H9 (cell line): ENCODE results near the gene ZBTB20. TPM values are rescaled to one million over a fixed set of nuclear protein-coding genes. Genes with fewer than 3 reads are reported as not detected.

Source experiments
- DNase-seq: peaks from one replicate; pipeline ENCODE4 v3.0.0-alpha.2; 2017
- H2AFZ ChIP-seq: one replicate; pipeline ENCODE4 v1.6.1; 2013; ENCODE audit warnings: mild to moderate bottlenecking, low read length, control low read depth, moderate library complexity
- H2AK5ac ChIP-seq: 2 replicates; pipeline ENCODE4 v1.6.1; 2013; ENCODE audit warnings: low read length, control low read depth, mixed read lengths; ENCODE audit not compliant: insufficient read length
- H2BK120ac ChIP-seq: one replicate; pipeline ENCODE4 v1.6.1; 2013; ENCODE audit warnings: low read depth, mild to moderate bottlenecking, low read length, control low read depth, inconsistent platforms; ENCODE audit not compliant: poor library complexity, severe bottlenecking
- H2BK12ac ChIP-seq: 2 replicates; pipeline ENCODE4 v1.6.1; 2013; ENCODE audit warnings: low read length, control low read depth, mixed read lengths, low read depth; ENCODE audit not compliant: insufficient read length
- H2BK15ac ChIP-seq: 2 replicates; pipeline ENCODE4 v1.6.1; 2013; ENCODE audit warnings: low read depth, low read length, control low read depth
- H2BK20ac ChIP-seq: one replicate; pipeline ENCODE4 v1.6.1; 2013; ENCODE audit warnings: low read depth, mild to moderate bottlenecking, low read length, control low read depth, inconsistent platforms; ENCODE audit not compliant: poor library complexity, severe bottlenecking
- H2BK5ac ChIP-seq: 2 replicates; pipeline ENCODE4 v1.6.1; 2013; ENCODE audit warnings: low read length, control low read depth, mixed read lengths; ENCODE audit not compliant: insufficient read length
- H3K14ac ChIP-seq: 2 replicates; pipeline ENCODE4 v1.6.1; 2013; ENCODE audit warnings: low read length, control low read depth; ENCODE audit not compliant: insufficient read depth
- H3K18ac ChIP-seq: 2 replicates; pipeline ENCODE4 v1.6.1; 2013; ENCODE audit warnings: low read depth, mild to moderate bottlenecking, mixed read lengths, low read length, control low read depth; ENCODE audit not compliant: insufficient read length
- H3K23ac ChIP-seq: 2 replicates; pipeline ENCODE4 v1.6.1; 2013; ENCODE audit warnings: low read length, control low read depth, mixed read lengths, low read depth; ENCODE audit not compliant: insufficient read length
- H3K23me2 ChIP-seq: 2 replicates; pipeline ENCODE4 v1.6.1; 2013; ENCODE audit warnings: low read depth, mild to moderate bottlenecking, mixed read lengths, low read length, control low read depth; ENCODE audit not compliant: insufficient read length, poor library complexity, severe bottlenecking
- H3K27ac ChIP-seq: 2 replicates; pipeline ENCODE4 v1.5.1; 2013; ENCODE audit warnings: low read length, control low read depth, mixed read lengths, low read depth; ENCODE audit not compliant: insufficient read length
- H3K27me3 ChIP-seq: 2 replicates; pipeline ENCODE4 v1.6.1; 2013; ENCODE audit warnings: low read length, control low read depth, inconsistent platforms; ENCODE audit not compliant: insufficient read depth
- H3K4ac ChIP-seq: 2 replicates; pipeline ENCODE4 v1.6.1; 2013; ENCODE audit warnings: low read depth, mild to moderate bottlenecking, control low read depth, inconsistent platforms, low read length, moderate library complexity
- H3K4me1 ChIP-seq: 2 replicates; pipeline ENCODE4 v1.6.1; 2013; ENCODE audit warnings: low read length, control low read depth, inconsistent platforms; ENCODE audit not compliant: insufficient read depth
- H3K4me2 ChIP-seq: 2 replicates; pipeline ENCODE4 v1.6.1; 2013; ENCODE audit warnings: low read length, control low read depth, mixed read lengths; ENCODE audit not compliant: insufficient read length, insufficient read depth
- H3K56ac ChIP-seq: 2 replicates; pipeline ENCODE4 v1.6.1; 2013; ENCODE audit warnings: low read depth, mild to moderate bottlenecking, mixed read lengths, low read length, control low read depth; ENCODE audit not compliant: insufficient read length
- H3K79me1 ChIP-seq: 2 replicates; pipeline ENCODE4 v1.6.1; 2013; ENCODE audit warnings: low read depth, mild to moderate bottlenecking, moderate library complexity, low read length, control low read depth, inconsistent platforms; ENCODE audit not compliant: insufficient read depth, poor library complexity, severe bottlenecking
- H3K79me2 ChIP-seq: 2 replicates; pipeline ENCODE4 v1.6.1; 2013; ENCODE audit warnings: low read length, control low read depth, inconsistent platforms; ENCODE audit not compliant: insufficient read depth
- H3K9ac ChIP-seq: 2 replicates; pipeline ENCODE4 v1.6.1; 2013; ENCODE audit warnings: low read length, control low read depth, mixed read lengths; ENCODE audit not compliant: insufficient read length; ENCODE audit errors: extremely low read depth
- H3K9me3 ChIP-seq: one replicate; pipeline ENCODE4 v1.6.1; 2013; ENCODE audit warnings: low read depth, low read length, inconsistent platforms; ENCODE audit not compliant: control insufficient read depth
- H3T11ph ChIP-seq: one replicate; pipeline ENCODE4 v1.6.1; 2013; ENCODE audit warnings: mild to moderate bottlenecking, low read length, control low read depth, inconsistent platforms
- H4K20me1 ChIP-seq: one replicate; pipeline ENCODE4 v1.6.1; 2013; ENCODE audit not compliant: control insufficient read depth, insufficient read length, insufficient read depth
- H4K5ac ChIP-seq: 2 replicates; pipeline ENCODE4 v1.6.1; 2013; ENCODE audit warnings: low read depth, mild to moderate bottlenecking, mixed read lengths, low read length, control low read depth; ENCODE audit not compliant: insufficient read length
- H4K8ac ChIP-seq: replicated peaks from 2 replicates; pipeline ENCODE4 v1.6.1; 2013; ENCODE audit warnings: low read length, control low read depth, mixed read lengths, low read depth; ENCODE audit not compliant: insufficient read length
- H4K91ac ChIP-seq: 2 replicates; pipeline ENCODE4 v1.6.1; 2013; ENCODE audit warnings: low read depth, mild to moderate bottlenecking, moderate library complexity, mixed read lengths, low read length, control low read depth; ENCODE audit not compliant: insufficient read length
- H3K27ac Mint-ChIP-seq, 3 experiments: 2 replicates in 2 of 3; 3 replicates in 1 of 3; pipeline ENCODE4 v1.8.0; 2020 to 2021; ENCODE audit warnings: mixed read lengths in 3 of 3, mild to moderate bottlenecking in 1 of 3, moderate library complexity in 1 of 3
- H3K27me3 Mint-ChIP-seq: 2 replicates; pipeline ENCODE4 v1.8.0; 2021; ENCODE audit warnings: low read depth, mild to moderate bottlenecking, moderate library complexity, mixed read lengths
- H3K36me3 Mint-ChIP-seq, 3 experiments: 2 replicates in 2 of 3; 3 replicates in 1 of 3; pipeline ENCODE4 v1.8.0; 2020 to 2021; ENCODE audit warnings: low read depth in 3 of 3, mixed read lengths in 3 of 3; ENCODE audit not compliant: insufficient read depth in 1 of 3
- H3K4me1 Mint-ChIP-seq, 2 experiments: 2 replicates each; pipeline ENCODE4 v1.8.0; 2020; ENCODE audit warnings: mixed read lengths in 2 of 2
- H3K4me3 Mint-ChIP-seq, 2 experiments: 2 replicates in 1 of 2; 3 replicates in 1 of 2; pipeline ENCODE4 v1.8.0; 2020 to 2021; ENCODE audit warnings: mild to moderate bottlenecking in 2 of 2, mixed read lengths in 2 of 2, moderate library complexity in 1 of 2
- H3K9me3 Mint-ChIP-seq, 2 experiments: 2 replicates in 1 of 2; 3 replicates in 1 of 2; pipeline ENCODE4 v1.8.0; 2020; ENCODE audit warnings: mild to moderate bottlenecking in 2 of 2, mixed read lengths in 2 of 2, moderate library complexity in 1 of 2
- CTCF ChIP-seq: fragments of 200-600 bp; sonication (generic); conservative IDR thresholded peaks from 3 replicates; pipeline ENCODE4 v1.8.0; 2021; ENCODE audit warnings: antibody characterized with exemption, mild to moderate bottlenecking
- whole genome bisulfite sequencing: extraction: QIAGEN DNeasy Blood & Tissue Kit; methylation state at CpG from one replicate; pipeline ENCODE4 v1.1.7; 2013; ENCODE audit warnings: missing lambda C conversion rate, low lambda C conversion rate, mixed read lengths; ENCODE audit not compliant: insufficient read length; ENCODE audit errors: extremely low coverage; 5-methylcytosine and 5-hydroxymethylcytosine counted together
- total RNA-seq: library from RNA; stranded (reverse); gene quantifications from 2 replicates; pipeline ENCODE4 v1.2.1, GENCODE V29; 2021

Gene ZBTB20
- total RNA-seq, 1 experiment from 2014 or later = 0.70 TPM

- Mint-ChIP-seq H3K27ac (no peak overlapping the region), H3K27me3 (no peaks in the 10 kb centered on the region), H3K9me3 (no peaks in the 10 kb centered on the region), H3K4me1 (peaks cover 17 to 27% of the 10 kb centered on the region in 2 experiments), H3K36me3 (no peaks in the 10 kb centered on the region), H3K4me3 (no peak overlapping the region)
- DNase-seq = no peak
- Histone ChIP-seq H3K79me1 (no peaks in the 10 kb centered on the region), H3K56ac (no peak overlapping the region), H2AK5ac (no peak overlapping the region), H3K4me1 (0 out of 2 replicates have a peak, but pooled peaks cover 3% of the 10 kb centered on the region), H3K14ac (no peak overlapping the region), H3K27me3 (no peaks in the 10 kb centered on the region), H3K9ac (no peak overlapping the region), H4K20me1 (no peaks in the 10 kb centered on the region), H3K27ac (no peak overlapping the region), H3K9me3 (no peaks in the 10 kb centered on the region), H4K8ac (no peak overlapping the region), H2BK15ac (no peak overlapping the region), H3K18ac (no peak overlapping the region), H3K4ac (no peak overlapping the region), H3K79me2 (no peaks in the 10 kb centered on the region), H2BK12ac (no peak overlapping the region), H4K5ac (no peak overlapping the region), H3K4me2 (no peak overlapping the region), H3K23ac (no peak overlapping the region), H2BK120ac (no peak overlapping the region), H2BK5ac (no peak overlapping the region), H3T11ph (no peak overlapping the region), H3K23me2 (peaks cover 11% of the 10 kb centered on the region), H2AFZ (no peak overlapping the region), H4K91ac (no peak overlapping the region), H2BK20ac (no peak overlapping the region)
- WGBS = no CpG with 5 or more reads among the region's 1 CpG
- no peak for TF ChIP-seq CTCF
Observed at GRCh38 chr3:114452256-114452655, 694.8 kb downstream of the ZBTB20 start.
